Measurements from ENCODE around the gene TMEM243. TPM values are rescaled to one million over a fixed set of nuclear protein-coding genes. Genes with fewer than 3 reads are reported as not detected.
"Not testable (repeated sequence)": the region's sequence is repeated elsewhere in the genome, so short reads cannot be mapped to it uniquely, and the experiment has no call there.

The TMEM243 gene
- total RNA-seq, result 10 to 100 TPM; 18.7 to 21.0 TPM
- long read RNA-seq, donor 1, transcript TMEM243-203 (5 exons, 1,273 nt), result major isoform, 5 of 8 reads
- long read RNA-seq, donor 1, partial matches to known transcripts, result 0 of 8 reads
- long read RNA-seq, donor 1, other reads (novel, unspliced or antisense), result 0 of 8 reads
- long read RNA-seq, donor 2, transcript TMEM243-203 (5 exons, 1,273 nt), result major isoform, 16 of 31 reads
- long read RNA-seq, donor 2, transcript TMEM243-201 (4 exons, 1,063 nt), result minor isoform, 9 of 31 reads
- long read RNA-seq, donor 2, partial matches to known transcripts, result 0 of 31 reads
- long read RNA-seq, donor 2, other reads (novel, unspliced or antisense), result 4 of 31 reads

- peak; percentile 95 for DNase-seq (ENCODE audit: low spot score)
Measured at GRCh38 chr7:87219545-87220025, at the start of gene TMEM243. TMEM243 (minus strand) TSS chr7:87219732; CDS start chr7:87219503, 229 bp downstream.

GRCh38 chr7:87267239-87267900, 47.8 kb upstream of the TMEM243 start:
- DNase-seq (ENCODE audit: low spot score), result no peak
- intact Hi-C loops (cut with DNase I), result no loop called here

More at GRCh38 chr7:87219545-87220025, at the start of gene TMEM243:
- intact Hi-C loops (cut with DNase I), result loop anchor here in 1 of 2 donors (10.0 kb wide), 1 partner anchor 55 kb away; no protein-coding TSS in a partner anchor

- DNase-seq (ENCODE audit: low spot score), result no peak
- intact Hi-C loops (cut with DNase I), result no loop called here
Measured at GRCh38 chr7:87263537-87263936, 44.0 kb upstream of the TMEM243 start.

GRCh38 chr7:87253589-87254087, 34.1 kb upstream of the TMEM243 start:
- intact Hi-C loops (cut with DNase I), result no loop called here
- no peak for DNase-seq (ENCODE audit: low spot score)

GRCh38 chr7:87245671-87246070, 26.1 kb upstream of the TMEM243 start:
- intact Hi-C loops (cut with DNase I); DNase-seq (ENCODE audit: low spot score): not testable (repeated sequence)

- intact Hi-C loops (cut with DNase I), result loop anchor here (10.0 kb wide), 2 partner anchors 294 to 314 kb away; no protein-coding TSS in a partner anchor
- not testable (repeated sequence) for DNase-seq (ENCODE audit: low spot score)
Measured at GRCh38 chr7:87238464-87239051, 19.0 kb upstream of the TMEM243 start.

GRCh38 chr7:87234949-87235348, 15.4 kb upstream of the TMEM243 start:
- intact Hi-C loops (cut with DNase I), result loop anchor here (10.0 kb wide), 2 partner anchors 290 to 310 kb away; no protein-coding TSS in a partner anchor
- DNase-seq (ENCODE audit: low spot score), result no peak

- DNase-seq (ENCODE audit: low spot score), result no peak
- intact Hi-C loops (cut with DNase I), result loop anchor here (10.0 kb wide), 2 partner anchors 287 to 307 kb away; no protein-coding TSS in a partner anchor
Measured at GRCh38 chr7:87231711-87232110, 12.2 kb upstream of the TMEM243 start.

- intact Hi-C loops (cut with DNase I), result loop anchor here (10.0 kb wide), 2 partner anchors 286 to 306 kb away; no protein-coding TSS in a partner anchor
- DNase-seq (ENCODE audit: low spot score), result no peak
Measured at GRCh38 chr7:87231258-87231657, 11.7 kb upstream of the TMEM243 start.

- intact Hi-C loops (cut with DNase I), result no loop called here
- no peak for DNase-seq (ENCODE audit: low spot score)
Measured at GRCh38 chr7:87226495-87226894, 7.0 kb upstream of the TMEM243 start.

- DNase-seq (ENCODE audit: low spot score), result no peak
- intact Hi-C loops (cut with DNase I), result no loop called here
Measured at GRCh38 chr7:87225696-87226095, 6.2 kb upstream of the TMEM243 start.

GRCh38 chr7:87223666-87224065, 4.1 kb upstream of the TMEM243 start:
- intact Hi-C loops (cut with DNase I), result no loop called here

GRCh38 chr7:87220734-87221215, 1.2 kb upstream of the TMEM243 start:
- intact Hi-C loops (cut with DNase I), result no loop called here
- DNase-seq (ENCODE audit: low spot score), result no peak

More at GRCh38 chr7:87223666-87224065, 4.1 kb upstream of the TMEM243 start:
- no peak for DNase-seq (ENCODE audit: low spot score)

GRCh38 chr7:87220026-87220733, 648 bp upstream of the TMEM243 start:
- intact Hi-C loops (cut with DNase I), result no loop called here
- peak; percentile 92 for DNase-seq (ENCODE audit: low spot score)

- peak; percentile 90 for DNase-seq (ENCODE audit: low spot score)
Measured at GRCh38 chr7:87218796-87219544, 562 bp downstream of the TMEM243 start.

GRCh38 chr7:87217983-87218653, 1.4 kb downstream of the TMEM243 start:
- intact Hi-C loops (cut with DNase I), result loop anchor here in 1 of 2 donors (10.0 kb wide), 1 partner anchor 53 kb away; no protein-coding TSS in a partner anchor
- DNase-seq (ENCODE audit: low spot score), result no peak

More at GRCh38 chr7:87218796-87219544, 562 bp downstream of the TMEM243 start:
- intact Hi-C loops (cut with DNase I), result loop anchor here in 1 of 2 donors (10.0 kb wide), 1 partner anchor 54 kb away; no protein-coding TSS in a partner anchor

All from posterior vena cava (tissue), 2 donors.